Activated T-helper 2 cell treated with anti-CD3 and anti-CD28 coated beads, Interferon-gamma antibody, Interleukin-2, Interleukin-4, amounts not matched to agents 10 μg/mL and 5 μg/mL and 100 μg/mL, durations not matched to agents 14 hours and 24 hours and 36 hours (primary cell): Measurements from ENCODE around the gene TEPSIN. TPM values are rescaled to one million over a fixed set of nuclear protein-coding genes. Genes with fewer than 3 reads are reported as not detected.

Source experiments
- DNase-seq: peaks from one replicate; pipeline ENCODE4 v3.0.0; 2021; ENCODE audit warnings: low spot score
- H3K27ac Mint-ChIP-seq: one replicate; pipeline ENCODE4 v1.8.0; 2021; ENCODE audit warnings: mixed read lengths
- H3K27me3 Mint-ChIP-seq: one replicate; pipeline ENCODE4 v1.8.0; 2021; ENCODE audit warnings: low read depth, mixed read lengths
- H3K36me3 Mint-ChIP-seq: one replicate; pipeline ENCODE4 v1.8.0; 2021; ENCODE audit warnings: low read depth, mixed read lengths
- H3K4me1 Mint-ChIP-seq: one replicate; pipeline ENCODE4 v1.8.0; 2021; ENCODE audit warnings: low read depth, mixed read lengths
- H3K4me3 Mint-ChIP-seq: one replicate; pipeline ENCODE4 v1.8.0; 2021; ENCODE audit warnings: low read depth, mild to moderate bottlenecking, moderate library complexity, mixed read lengths
- H3K9me3 Mint-ChIP-seq: one replicate; pipeline ENCODE4 v1.8.0; 2021; ENCODE audit warnings: mixed read lengths
- intact Hi-C: fragments of 100-400 bp; cut with micrococcal nuclease; formaldehyde crosslinking; loops from one replicate; pipeline ENCODE4 v1.15.1; 2023
- total RNA-seq: library from RNA; stranded (reverse); gene quantifications from 2 replicates; pipeline ENCODE4 v1.2.3, GENCODE V29; 2022

Gene TEPSIN
- total RNA-seq, 1 donor from 2014 or later: 39.1 TPM

GRCh38 chr17:81278831-81279230 is 40.0 kb upstream of the TEPSIN start:
- Mint-ChIP-seq H3K27ac (no peak overlapping the region), H3K4me1 (no peaks in the 10 kb centered on the region), H3K27me3 (no peaks in the 10 kb centered on the region), H3K9me3 (no peaks in the 10 kb centered on the region), H3K4me3 (no peak overlapping the region), H3K36me3 (peaks cover 47% of the 10 kb centered on the region)
- no peak for DNase-seq
- intact Hi-C loops: no loop called here

DNA sequence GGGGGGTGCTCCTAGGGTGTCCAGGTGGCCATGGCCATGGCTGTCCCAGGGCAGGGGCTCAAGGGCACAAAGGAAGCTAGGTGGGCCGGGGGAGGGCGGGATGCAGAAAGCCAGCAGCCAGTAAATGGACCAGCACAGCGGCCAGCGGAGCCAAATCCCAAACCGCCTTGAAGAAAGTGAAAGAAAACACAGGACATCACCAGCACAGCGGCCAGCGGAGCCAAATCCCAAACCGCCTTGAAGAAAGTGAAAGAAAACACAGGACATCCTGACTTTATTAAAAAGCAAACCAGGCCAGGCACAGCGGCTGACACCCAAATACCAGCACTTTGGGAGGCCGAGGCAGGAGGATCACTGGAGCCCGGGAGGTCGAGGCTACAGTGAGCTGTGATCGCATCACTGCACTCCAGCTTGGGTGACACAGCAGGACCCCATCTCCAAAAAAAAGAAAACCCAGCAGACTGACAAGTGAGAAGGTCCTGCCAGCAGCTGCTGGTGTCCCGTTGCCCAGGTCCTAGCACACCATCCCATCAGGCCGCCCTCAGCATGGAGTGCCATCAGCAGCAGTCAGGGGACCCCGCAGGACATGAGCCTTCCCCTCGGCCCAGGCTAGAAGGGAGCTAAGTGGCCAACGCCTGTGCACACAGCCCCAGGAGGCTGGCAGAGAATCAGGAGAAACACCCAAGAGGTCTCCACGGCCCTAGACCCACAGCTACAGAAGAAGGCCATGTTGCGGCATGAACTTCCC is 39.3 kb upstream of the TEPSIN start:
- no peaks in the 10 kb centered on the region for H3K4me1 Mint-ChIP-seq
- no peaks in the 10 kb centered on the region for H3K27me3 Mint-ChIP-seq
- no peak overlapping the region for H3K27ac Mint-ChIP-seq
- intact Hi-C loops: no loop called here
- H3K36me3 Mint-ChIP-seq: peaks cover 50% of the 10 kb centered on the region
- H3K4me3 Mint-ChIP-seq: no peak overlapping the region
- H3K9me3 Mint-ChIP-seq: no peaks in the 10 kb centered on the region
- DNase-seq: no peak

GRCh38 chr17:81277421-81277820 is 38.6 kb upstream of the TEPSIN start:
- H3K4me1 Mint-ChIP-seq: no peaks in the 10 kb centered on the region
- intact Hi-C loops: no loop called here
- H3K9me3 Mint-ChIP-seq: no peaks in the 10 kb centered on the region
- H3K27me3 Mint-ChIP-seq: no peaks in the 10 kb centered on the region
- H3K27ac Mint-ChIP-seq: no peak overlapping the region
- DNase-seq: no peak
- H3K36me3 Mint-ChIP-seq: peaks cover 55% of the 10 kb centered on the region
- H3K4me3 Mint-ChIP-seq: no peak overlapping the region

DNA sequence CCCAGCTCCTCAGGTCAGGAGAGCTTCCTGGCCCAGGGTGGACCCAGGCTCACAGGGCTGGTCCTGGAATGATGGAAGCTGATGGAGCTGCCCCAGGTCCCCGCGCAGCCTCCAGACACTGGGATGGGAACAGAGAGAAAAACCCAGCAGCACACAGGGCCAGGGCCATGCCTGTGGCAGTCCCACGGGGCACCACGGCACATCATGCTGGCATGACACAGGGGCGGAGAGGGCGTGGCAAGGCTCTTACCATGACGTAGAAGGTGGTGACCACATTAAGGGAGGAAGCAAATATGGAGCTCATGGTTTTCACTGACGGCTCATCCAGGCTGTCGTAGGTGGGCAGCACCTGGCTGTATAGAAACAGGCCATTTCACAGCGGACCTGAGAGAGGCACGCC is 37.9 kb upstream of the TEPSIN start:
- Mint-ChIP-seq H3K36me3 (peaks cover 55% of the 10 kb centered on the region), H3K27ac (no peak overlapping the region), H3K4me3 (no peak overlapping the region), H3K27me3 (no peaks in the 10 kb centered on the region), H3K4me1 (no peaks in the 10 kb centered on the region), H3K9me3 (no peaks in the 10 kb centered on the region)
- no peak for DNase-seq
- intact Hi-C loops: no loop called here

DNA sequence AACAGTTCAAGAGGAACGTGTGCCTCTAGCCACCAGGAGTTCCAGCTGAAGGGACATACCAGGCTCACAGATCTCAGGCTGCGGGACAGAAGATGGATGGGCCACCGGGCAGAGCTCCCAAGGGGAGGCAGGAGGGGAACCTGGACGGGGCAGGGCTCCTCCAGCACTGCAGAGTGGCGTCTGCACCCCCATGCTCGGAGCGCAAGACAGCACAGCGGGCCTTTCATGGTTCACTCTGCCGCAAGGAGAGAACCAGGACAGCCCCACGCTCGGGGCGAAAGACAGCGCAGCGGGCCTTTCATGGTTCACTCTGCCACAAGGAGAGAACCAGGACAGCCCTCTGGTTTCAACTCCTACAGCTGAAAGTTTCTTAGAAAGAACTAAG is 35.6 kb upstream of the TEPSIN start:
- Mint-ChIP-seq H3K4me1 (no peaks in the 10 kb centered on the region), H3K4me3 (no peak overlapping the region), H3K27ac (no peak overlapping the region), H3K9me3 (no peaks in the 10 kb centered on the region), H3K27me3 (no peaks in the 10 kb centered on the region), H3K36me3 (peaks cover 62% of the 10 kb centered on the region)
- intact Hi-C loops: no loop called here
- DNase-seq: no peak

GRCh38 chr17:81273698-81274470 is 35.0 kb upstream of the TEPSIN start:
- no peak for DNase-seq
- intact Hi-C loops: no loop called here
- Mint-ChIP-seq H3K36me3 (peaks cover 63% of the 10 kb centered on the region), H3K4me1 (no peaks in the 10 kb centered on the region), H3K27me3 (no peaks in the 10 kb centered on the region), H3K4me3 (no peak overlapping the region), H3K9me3 (no peaks in the 10 kb centered on the region), H3K27ac (no peak overlapping the region)

DNA sequence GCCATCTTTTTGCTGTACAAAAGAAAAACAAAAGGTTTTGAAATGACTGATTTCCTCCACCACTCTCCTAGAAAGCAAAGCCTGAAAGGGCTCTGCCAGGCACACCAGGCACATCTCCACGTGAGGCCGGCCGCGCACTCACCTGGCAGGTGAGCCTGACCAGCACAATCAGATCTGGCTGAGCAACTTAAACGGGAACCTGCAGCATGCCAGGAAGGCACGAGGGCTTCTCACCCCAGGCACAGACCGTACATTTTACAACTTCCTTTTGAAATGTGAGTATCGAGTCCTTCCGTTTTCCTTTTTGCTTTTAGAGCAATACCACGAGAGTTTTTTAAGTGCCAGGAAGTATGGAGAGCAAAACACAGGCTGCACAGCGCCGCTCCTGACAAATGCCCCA is 33.8 kb upstream of the TEPSIN start:
- no peak overlapping the region for H3K4me3 Mint-ChIP-seq
- H3K9me3 Mint-ChIP-seq: no peaks in the 10 kb centered on the region
- no peaks in the 10 kb centered on the region for H3K27me3 Mint-ChIP-seq
- no peaks in the 10 kb centered on the region for H3K4me1 Mint-ChIP-seq
- no peak for DNase-seq
- peaks cover 71% of the 10 kb centered on the region for H3K36me3 Mint-ChIP-seq
- intact Hi-C loops: no loop called here
- H3K27ac Mint-ChIP-seq: no peak overlapping the region

DNA sequence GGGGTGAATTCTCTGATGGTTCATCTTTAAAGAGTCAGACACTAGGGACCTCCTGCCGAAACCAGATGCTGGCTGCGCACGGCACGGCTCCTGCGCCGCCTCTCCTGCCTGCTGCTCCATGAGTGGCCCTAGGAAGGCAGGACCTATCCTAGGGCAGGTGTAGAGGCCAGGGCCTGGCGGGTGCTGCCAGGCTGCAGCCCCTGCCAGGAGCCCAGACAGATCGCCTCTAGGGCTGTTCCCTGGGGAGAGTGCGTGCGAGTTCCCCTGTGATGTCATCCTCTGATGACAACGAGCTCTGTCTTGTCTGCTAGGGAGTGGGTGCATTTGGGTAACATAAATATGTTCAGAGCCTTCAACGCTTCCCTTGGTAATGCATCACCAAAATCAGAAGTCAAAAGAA is 32.4 kb upstream of the TEPSIN start:
- intact Hi-C loops: no loop called here
- peaks cover 66% of the 10 kb centered on the region for H3K36me3 Mint-ChIP-seq
- H3K27ac Mint-ChIP-seq: no peak overlapping the region
- no peaks in the 10 kb centered on the region for H3K27me3 Mint-ChIP-seq
- no peaks in the 10 kb centered on the region for H3K4me1 Mint-ChIP-seq
- DNase-seq: no peak
- H3K9me3 Mint-ChIP-seq: no peaks in the 10 kb centered on the region
- H3K4me3 Mint-ChIP-seq: no peak overlapping the region

DNA sequence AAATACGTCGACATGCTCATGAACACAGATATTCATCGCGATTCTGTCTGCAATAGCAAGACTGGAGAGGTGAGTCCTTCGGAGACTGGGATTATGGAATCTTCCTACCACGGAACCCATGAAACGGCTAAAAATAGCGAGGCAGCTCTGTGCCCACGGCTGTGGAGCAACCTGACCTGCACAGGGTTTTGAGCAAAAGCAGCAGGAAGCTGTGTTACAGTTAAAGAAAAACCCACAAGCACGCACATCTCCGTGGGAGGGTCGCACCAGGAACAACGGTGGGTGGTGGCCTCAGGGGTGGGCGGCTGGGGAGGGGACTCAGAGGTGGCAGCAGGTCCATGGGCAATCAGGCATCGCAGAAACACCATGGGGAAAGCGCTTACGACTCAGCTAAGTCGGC is 31.4 kb upstream of the TEPSIN start:
- intact Hi-C loops: no loop called here
- peaks cover 69% of the 10 kb centered on the region for H3K36me3 Mint-ChIP-seq
- no peaks in the 10 kb centered on the region for H3K4me1 Mint-ChIP-seq
- H3K27ac Mint-ChIP-seq: no peak overlapping the region
- no peaks in the 10 kb centered on the region for H3K9me3 Mint-ChIP-seq
- no peak overlapping the region for H3K4me3 Mint-ChIP-seq
- H3K27me3 Mint-ChIP-seq: no peaks in the 10 kb centered on the region
- no peak for DNase-seq

GRCh38 chr17:81267390-81268067 is 28.7 kb upstream of the TEPSIN start:
- Mint-ChIP-seq H3K27me3 (no peaks in the 10 kb centered on the region), H3K9me3 (no peaks in the 10 kb centered on the region), H3K4me3 (no peak overlapping the region), H3K36me3 (peaks cover 71% of the 10 kb centered on the region), H3K4me1 (no peaks in the 10 kb centered on the region), H3K27ac (no peak overlapping the region)
- DNase-seq: no peak
- intact Hi-C loops: no loop called here

- intact Hi-C loops: no loop called here
Measured at GRCh38 chr17:81265576-81265975, 26.7 kb upstream of the TEPSIN start.

GRCh38 chr17:81264640-81265039 is 25.8 kb upstream of the TEPSIN start:
- Mint-ChIP-seq H3K27ac (no peak overlapping the region), H3K4me3 (no peak overlapping the region), H3K9me3 (no peaks in the 10 kb centered on the region), H3K36me3 (peaks cover 59% of the 10 kb centered on the region), H3K27me3 (no peaks in the 10 kb centered on the region), H3K4me1 (no peaks in the 10 kb centered on the region)
- no peak for DNase-seq
- intact Hi-C loops: no loop called here

More at GRCh38 chr17:81265576-81265975, 26.7 kb upstream of the TEPSIN start:
- H3K4me3 Mint-ChIP-seq: no peak overlapping the region
- no peaks in the 10 kb centered on the region for H3K4me1 Mint-ChIP-seq
- no peak overlapping the region for H3K27ac Mint-ChIP-seq
- H3K27me3 Mint-ChIP-seq: no peaks in the 10 kb centered on the region
- H3K9me3 Mint-ChIP-seq: no peaks in the 10 kb centered on the region
- H3K36me3 Mint-ChIP-seq: peaks cover 62% of the 10 kb centered on the region
- no peak for DNase-seq
